Fibroblast of the aortic adventitia (primary cell): ENCODE results near the gene NT5C. TPM values are rescaled to one million over a fixed set of nuclear protein-coding genes. Genes with fewer than 3 reads are reported as not detected.
A peak's percentile ranks its signal among the peaks of the same experiment; 100 is the strongest.

Experiments used
- DNase-seq: peaks from one replicate; pipeline ENCODE4 v3.0.0-alpha.2; 2010; ENCODE audit warnings: low read depth
- H3K4me3 ChIP-seq: 2 replicates; pipeline ENCODE4 v1.5.1; 2011; ENCODE audit warnings: low read depth, mild to moderate bottlenecking, control low read depth, low read length, moderate library complexity
- CTCF ChIP-seq: IDR thresholded peaks from 2 replicates; pipeline ENCODE4 v1.5.1; 2011; ENCODE audit warnings: mild to moderate bottlenecking, low read length, control low read depth, inconsistent platforms; ENCODE audit not compliant: insufficient read depth
- total RNA-seq: library from RNA; depleted of rRNA; stranded (reverse); fragments of >200 nt; gene quantifications from 2 replicates; pipeline ENCODE4 v1.2.3, GENCODE V29; 2012; ENCODE audit warnings: low replicate concordance

Gene NT5C
- total RNA-seq, 1 donor, result 39.8 TPM

- peak; percentile 37 for DNase-seq
- TF ChIP-seq CTCF, result no peak
- H3K4me3 ChIP-seq, result no peak overlapping the region
These were observed 14.8 kb downstream of the NT5C start for GRCh38 chr17:75116737-75117136.

- no peak overlapping the region for H3K4me3 ChIP-seq
- TF ChIP-seq CTCF, result no peak
- no peak for DNase-seq
These were observed 16.0 kb downstream of the NT5C start for GRCh38 chr17:75115555-75115954.

GRCh38 chr17:75114552-75115314 lies 16.8 kb downstream of the NT5C start:
- no peak for TF ChIP-seq CTCF
- no peak for DNase-seq
- peak overlapping the region; percentile 68 for H3K4me3 ChIP-seq

GRCh38 chr17:75113798-75114551 lies 17.6 kb downstream of the NT5C start:
- peak; percentile 94 for TF ChIP-seq CTCF
- H3K4me3 ChIP-seq, result peak overlapping the region; percentile 68
- DNase-seq, result peak; percentile 95

GRCh38 chr17:75111777-75112335 lies 19.7 kb downstream of the NT5C start:
- no peak overlapping the region for H3K4me3 ChIP-seq
- no peak for TF ChIP-seq CTCF
- DNase-seq, result no peak

GRCh38 chr17:75110234-75110937 lies 21.2 kb downstream of the NT5C start:
- no peak for DNase-seq
- peak overlapping the region; percentile 91 for H3K4me3 ChIP-seq
- no peak for TF ChIP-seq CTCF
